ENCODE measurements around the gene HABP2. TPM values are rescaled to one million over a fixed set of nuclear protein-coding genes. Genes with fewer than 3 reads are reported as not detected.

Gene HABP2
- total RNA-seq, 4 donors from 2014 or later, result 0.15 to 5.6 (median 0.41) TPM; not detected in 1

DNA sequence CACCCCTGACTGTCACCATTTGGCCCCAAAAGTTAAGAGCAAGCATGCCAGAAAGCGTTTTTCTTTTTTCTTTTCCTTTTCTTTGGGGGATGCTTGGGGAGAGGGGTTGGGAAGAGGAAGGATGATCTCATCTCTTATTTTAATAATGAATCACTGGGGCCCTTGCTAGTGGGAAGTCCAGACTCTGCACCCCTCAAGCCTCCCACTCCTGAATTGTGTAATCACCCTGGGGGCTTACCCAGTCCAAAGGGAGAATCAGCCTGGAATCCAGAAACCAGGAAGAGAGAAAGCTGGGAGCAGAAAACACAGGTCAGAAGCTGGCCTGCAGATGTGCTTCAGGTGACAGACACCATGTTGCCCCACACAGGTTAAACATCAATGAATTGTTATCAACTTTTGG is 14.7 kb upstream of the HABP2 start:
- intact Hi-C loops (cut with DNase I; ENCODE audit: low total_unique reads), result no loop called here
- H3K9me3 ChIP-seq, result no peaks in the 10 kb centered on the region
- TF ChIP-seq, protein P1, sequence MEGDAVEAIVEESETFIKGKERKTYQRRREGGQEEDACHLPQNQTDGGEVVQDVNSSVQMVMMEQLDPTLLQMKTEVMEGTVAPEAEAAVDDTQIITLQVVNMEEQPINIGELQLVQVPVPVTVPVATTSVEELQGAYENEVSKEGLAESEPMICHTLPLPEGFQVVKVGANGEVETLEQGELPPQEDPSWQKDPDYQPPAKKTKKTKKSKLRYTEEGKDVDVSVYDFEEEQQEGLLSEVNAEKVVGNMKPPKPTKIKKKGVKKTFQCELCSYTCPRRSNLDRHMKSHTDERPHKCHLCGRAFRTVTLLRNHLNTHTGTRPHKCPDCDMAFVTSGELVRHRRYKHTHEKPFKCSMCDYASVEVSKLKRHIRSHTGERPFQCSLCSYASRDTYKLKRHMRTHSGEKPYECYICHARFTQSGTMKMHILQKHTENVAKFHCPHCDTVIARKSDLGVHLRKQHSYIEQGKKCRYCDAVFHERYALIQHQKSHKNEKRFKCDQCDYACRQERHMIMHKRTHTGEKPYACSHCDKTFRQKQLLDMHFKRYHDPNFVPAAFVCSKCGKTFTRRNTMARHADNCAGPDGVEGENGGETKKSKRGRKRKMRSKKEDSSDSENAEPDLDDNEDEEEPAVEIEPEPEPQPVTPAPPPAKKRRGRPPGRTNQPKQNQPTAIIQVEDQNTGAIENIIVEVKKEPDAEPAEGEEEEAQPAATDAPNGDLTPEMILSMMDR (IDR thresholded peaks at IDR 0.05), result no peak
- TF ChIP-seq POLR2A (IDR thresholded peaks at IDR 0.05), result no peak

DNA sequence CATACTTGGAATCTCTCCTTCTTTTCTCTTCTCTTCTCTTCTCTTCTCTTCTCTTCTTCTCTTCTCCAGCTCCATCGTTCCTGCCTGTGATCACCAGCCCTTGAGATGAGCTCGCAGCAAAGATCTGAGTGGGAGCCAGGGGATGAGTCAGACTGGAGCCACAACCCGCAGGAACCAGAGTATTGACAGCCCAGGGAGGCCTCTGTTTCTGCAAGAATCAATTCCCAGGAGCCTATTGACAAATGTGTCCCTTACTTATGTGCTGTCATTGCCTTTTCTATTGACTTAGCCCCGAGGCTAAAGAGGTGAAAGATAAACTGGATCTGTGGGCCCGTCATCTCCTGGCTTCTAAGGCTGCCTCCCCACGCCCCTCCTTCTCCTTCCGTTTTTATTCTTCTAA is 13.1 kb upstream of the HABP2 start:
- H3K4me3 ChIP-seq, result no peak overlapping the region
- no peaks in the 10 kb centered on the region for H3K36me3 ChIP-seq
- H3K27me3 ChIP-seq, result no peaks in the 10 kb centered on the region
- H3K9me3 ChIP-seq, result no peaks in the 10 kb centered on the region
- no peak overlapping the region for H3K27ac ChIP-seq
- DNase-seq, result peak in 1 of 2 donors; percentile 33
- H3K4me1 ChIP-seq, result no peaks in the 10 kb centered on the region
- TF ChIP-seq, protein P1 (IDR thresholded peaks at IDR 0.05), result no peak
- no peak for TF ChIP-seq POLR2A (IDR thresholded peaks at IDR 0.05)
- intact Hi-C loops (cut with DNase I; ENCODE audit: low total_unique reads), result no loop called here

More for the DNA sequence above, 14.7 kb upstream of the HABP2 start:
- Histone ChIP-seq H3K27ac (no peak overlapping the region), H3K36me3 (no peaks in the 10 kb centered on the region), H3K27me3 (no peaks in the 10 kb centered on the region), H3K4me3 (no peak overlapping the region), H3K4me1 (no peaks in the 10 kb centered on the region)
- no peak for DNase-seq

DNA sequence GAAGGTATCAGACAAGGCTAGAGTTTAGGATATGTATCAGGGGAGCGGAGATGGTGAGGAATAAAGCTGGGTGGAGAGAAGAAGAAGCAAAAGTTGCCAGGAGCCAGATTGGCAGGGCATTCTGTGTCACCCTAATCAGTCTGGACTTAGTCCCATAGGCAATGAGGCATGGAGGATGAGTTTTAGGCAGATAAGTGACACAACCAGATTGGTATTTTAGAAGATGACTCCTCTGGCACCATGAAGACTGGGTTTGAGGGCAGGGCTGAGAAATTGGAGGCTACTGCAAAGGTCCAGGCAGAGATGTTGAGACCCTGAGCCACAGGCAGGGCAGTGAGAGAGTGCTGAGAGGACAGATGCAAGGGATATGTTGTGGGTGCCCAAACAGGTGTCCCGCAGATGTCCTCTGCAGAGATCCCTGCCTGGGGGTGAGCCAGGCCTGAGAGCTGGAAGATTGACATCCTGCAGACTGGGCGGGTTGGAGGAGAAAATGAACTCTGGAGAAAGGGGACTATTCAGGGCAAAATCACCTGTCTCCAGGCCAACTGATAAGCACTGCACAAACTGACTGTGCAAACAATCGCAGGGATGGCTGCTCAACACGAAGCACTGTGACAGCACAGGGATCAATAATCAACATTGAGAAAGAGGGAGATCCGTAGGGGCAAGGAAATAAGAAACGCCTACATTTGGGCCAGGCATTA is 11.9 kb upstream of the HABP2 start:
- no peaks in the 10 kb centered on the region for H3K36me3 ChIP-seq
- TF ChIP-seq POLR2A (IDR thresholded peaks at IDR 0.05), result no peak
- TF ChIP-seq, protein P1 (IDR thresholded peaks at IDR 0.05), result no peak
- no peak overlapping the region for H3K27ac ChIP-seq
- intact Hi-C loops (cut with DNase I; ENCODE audit: low total_unique reads), result no loop called here
- no peaks in the 10 kb centered on the region for H3K4me1 ChIP-seq
- no peaks in the 10 kb centered on the region for H3K9me3 ChIP-seq
- H3K4me3 ChIP-seq, result no peak overlapping the region
- DNase-seq, result no peak
- H3K27me3 ChIP-seq, result no peaks in the 10 kb centered on the region

DNA sequence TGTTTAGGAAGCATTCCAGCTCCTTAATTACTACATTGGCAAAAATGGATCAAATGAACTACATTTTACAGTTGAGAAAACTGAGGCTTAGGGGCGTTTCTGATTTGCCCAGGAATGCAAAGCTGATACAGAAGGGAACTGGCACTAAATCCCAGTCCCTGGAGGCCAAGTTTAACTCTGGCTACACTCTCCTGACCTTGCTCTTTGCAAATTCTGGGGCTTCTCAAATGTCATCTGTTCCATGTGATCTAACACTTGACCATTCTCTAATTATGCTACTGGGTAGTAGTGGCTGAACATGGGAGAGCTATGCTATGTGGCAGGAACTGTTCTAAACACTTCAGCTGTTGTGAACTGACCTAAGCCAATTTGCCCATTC is 11.3 kb upstream of the HABP2 start:
- no peak overlapping the region for H3K27ac ChIP-seq
- DNase-seq, result no peak
- no peaks in the 10 kb centered on the region for H3K36me3 ChIP-seq
- no peaks in the 10 kb centered on the region for H3K4me1 ChIP-seq
- H3K4me3 ChIP-seq, result no peak overlapping the region
- no peaks in the 10 kb centered on the region for H3K27me3 ChIP-seq
- no peaks in the 10 kb centered on the region for H3K9me3 ChIP-seq
- TF ChIP-seq POLR2A (IDR thresholded peaks at IDR 0.05), result no peak
- TF ChIP-seq, protein P1 (IDR thresholded peaks at IDR 0.05), result no peak
- intact Hi-C loops (cut with DNase I; ENCODE audit: low total_unique reads), result no loop called here

DNA sequence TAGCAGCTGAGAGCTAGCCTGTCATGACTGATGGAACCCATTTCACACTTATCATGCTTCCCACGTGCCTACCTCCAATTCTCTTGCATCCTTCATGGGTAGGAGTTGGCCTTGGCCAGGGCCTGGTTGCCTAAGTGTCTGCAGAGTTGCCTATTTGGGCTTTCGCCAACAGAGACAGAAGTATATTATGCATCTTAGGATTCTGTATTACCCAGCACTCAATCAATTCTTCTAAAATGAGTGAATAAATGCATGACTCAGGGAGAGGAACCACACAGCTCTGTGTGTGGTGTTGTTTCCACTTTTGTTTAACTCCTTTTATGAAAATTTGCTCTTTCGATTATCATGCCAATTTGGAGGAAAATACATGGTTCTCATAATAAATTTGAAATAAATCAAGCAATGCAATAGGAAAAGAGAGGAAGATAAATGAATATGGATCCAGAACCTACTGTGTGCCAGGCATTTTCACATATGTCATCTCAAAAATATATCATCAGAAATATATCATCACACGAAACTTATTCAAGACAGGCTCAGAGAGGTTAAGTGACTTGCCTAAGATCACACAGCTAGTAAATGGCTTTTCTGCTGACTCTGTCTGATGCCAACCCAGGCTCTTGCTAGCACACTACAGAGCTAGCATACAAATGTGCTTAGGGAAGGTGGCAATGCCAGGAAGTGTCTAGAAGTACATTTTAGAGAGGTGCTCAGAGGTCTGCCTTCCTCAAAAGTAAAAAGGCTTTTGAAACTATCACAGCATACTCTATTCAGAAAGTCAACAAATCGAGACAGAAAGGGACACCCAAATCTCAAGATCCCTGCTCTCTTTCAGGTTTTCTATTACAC is 9.5 kb upstream of the HABP2 start:
- no peaks in the 10 kb centered on the region for H3K36me3 ChIP-seq
- H3K9me3 ChIP-seq, result no peaks in the 10 kb centered on the region
- DNase-seq, result no peak
- no peak overlapping the region for H3K4me3 ChIP-seq
- H3K27ac ChIP-seq, result no peak overlapping the region
- TF ChIP-seq POLR2A (IDR thresholded peaks at IDR 0.05), result no peak
- TF ChIP-seq, protein P1 (IDR thresholded peaks at IDR 0.05), result no peak
- H3K27me3 ChIP-seq, result no peaks in the 10 kb centered on the region
- H3K4me1 ChIP-seq, result no peaks in the 10 kb centered on the region
- intact Hi-C loops (cut with DNase I; ENCODE audit: low total_unique reads), result no loop called here

Measured in uterus (tissue), 4 donors.